NCI-H146 (cell line): ENCODE data around the gene VAV3.
"Not testable (repeated sequence)": the region's sequence is repeated elsewhere in the genome, so short reads cannot be mapped to it uniquely, and the experiment has no call there.

Source experiments
- DNase-seq: peaks from one replicate; lab custom pipeline; 2025; lab: John Stamatoyannopoulos, UW

Gene VAV3, protein sequence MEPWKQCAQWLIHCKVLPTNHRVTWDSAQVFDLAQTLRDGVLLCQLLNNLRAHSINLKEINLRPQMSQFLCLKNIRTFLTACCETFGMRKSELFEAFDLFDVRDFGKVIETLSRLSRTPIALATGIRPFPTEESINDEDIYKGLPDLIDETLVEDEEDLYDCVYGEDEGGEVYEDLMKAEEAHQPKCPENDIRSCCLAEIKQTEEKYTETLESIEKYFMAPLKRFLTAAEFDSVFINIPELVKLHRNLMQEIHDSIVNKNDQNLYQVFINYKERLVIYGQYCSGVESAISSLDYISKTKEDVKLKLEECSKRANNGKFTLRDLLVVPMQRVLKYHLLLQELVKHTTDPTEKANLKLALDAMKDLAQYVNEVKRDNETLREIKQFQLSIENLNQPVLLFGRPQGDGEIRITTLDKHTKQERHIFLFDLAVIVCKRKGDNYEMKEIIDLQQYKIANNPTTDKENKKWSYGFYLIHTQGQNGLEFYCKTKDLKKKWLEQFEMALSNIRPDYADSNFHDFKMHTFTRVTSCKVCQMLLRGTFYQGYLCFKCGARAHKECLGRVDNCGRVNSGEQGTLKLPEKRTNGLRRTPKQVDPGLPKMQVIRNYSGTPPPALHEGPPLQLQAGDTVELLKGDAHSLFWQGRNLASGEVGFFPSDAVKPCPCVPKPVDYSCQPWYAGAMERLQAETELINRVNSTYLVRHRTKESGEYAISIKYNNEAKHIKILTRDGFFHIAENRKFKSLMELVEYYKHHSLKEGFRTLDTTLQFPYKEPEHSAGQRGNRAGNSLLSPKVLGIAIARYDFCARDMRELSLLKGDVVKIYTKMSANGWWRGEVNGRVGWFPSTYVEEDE

DNA sequence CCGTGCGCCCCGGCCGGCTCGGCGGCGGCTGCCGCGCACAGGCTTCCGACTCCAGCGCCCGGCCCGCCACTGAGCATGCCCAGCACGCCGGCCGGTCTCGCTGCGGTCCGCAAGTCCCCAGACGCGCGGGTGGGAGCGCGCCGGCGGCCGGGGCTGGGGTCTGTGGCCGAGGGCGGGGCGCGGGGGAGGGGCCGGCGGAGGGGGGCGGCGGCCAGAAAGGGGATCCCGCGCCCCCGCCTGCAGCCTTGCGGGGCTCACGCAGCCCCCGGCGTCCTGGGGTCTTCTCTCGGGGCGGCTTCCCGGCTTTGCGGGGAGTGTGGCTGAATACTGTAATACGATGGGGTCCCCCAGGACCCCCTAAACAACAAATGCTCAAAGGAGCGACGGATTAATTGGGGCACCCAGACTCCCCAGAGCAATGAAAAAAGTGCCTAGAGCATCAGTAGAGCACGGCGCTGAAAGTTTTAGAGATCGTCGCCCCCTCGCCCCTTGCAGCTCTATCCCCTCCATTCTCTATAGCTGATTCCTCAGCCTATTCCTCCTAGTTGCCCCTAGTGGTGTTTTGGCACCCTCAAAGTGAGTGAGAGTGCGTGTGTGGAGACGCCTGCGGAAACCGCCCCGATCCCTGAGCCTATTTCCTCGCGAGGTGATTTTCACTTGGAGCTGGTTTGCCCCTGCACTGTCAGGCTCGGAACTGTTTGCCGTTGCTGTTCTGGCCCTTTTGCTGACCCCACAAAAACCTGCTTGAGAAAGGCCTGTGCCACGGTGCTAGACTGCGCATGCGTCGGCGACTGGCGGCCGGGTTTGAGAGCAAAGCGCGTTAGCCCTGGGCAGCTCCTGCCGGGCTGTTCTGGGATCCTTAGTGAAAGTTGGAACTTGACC, at the start of gene VAV3:
VAV3 (minus strand) TSS at position 71 of the 882 bp plus-strand sequence. CDS start 311 bp downstream, outside the sequence.
- peak; percentile 21 for DNase-seq

DNA sequence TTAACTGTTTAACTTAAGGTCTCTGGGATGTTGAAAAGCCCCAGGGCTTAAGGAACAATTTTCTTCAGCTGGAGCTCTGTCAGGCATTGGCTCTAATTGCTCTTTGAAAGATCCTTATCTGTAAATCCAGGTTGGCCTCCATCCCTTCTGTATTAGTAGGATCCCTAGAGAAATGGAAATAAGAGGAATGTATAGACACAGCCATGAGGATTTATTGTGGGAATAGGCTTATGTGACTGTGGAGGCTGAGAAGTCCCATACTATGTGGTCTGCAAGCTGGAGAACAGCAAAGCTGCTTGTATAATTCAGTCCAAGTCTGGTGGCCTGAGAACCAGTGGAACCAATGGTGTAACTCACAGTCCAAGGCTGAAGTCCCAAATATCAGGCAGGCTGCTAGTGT, 47.6 kb upstream of the VAV3 start:
- no peak for DNase-seq

DNA sequence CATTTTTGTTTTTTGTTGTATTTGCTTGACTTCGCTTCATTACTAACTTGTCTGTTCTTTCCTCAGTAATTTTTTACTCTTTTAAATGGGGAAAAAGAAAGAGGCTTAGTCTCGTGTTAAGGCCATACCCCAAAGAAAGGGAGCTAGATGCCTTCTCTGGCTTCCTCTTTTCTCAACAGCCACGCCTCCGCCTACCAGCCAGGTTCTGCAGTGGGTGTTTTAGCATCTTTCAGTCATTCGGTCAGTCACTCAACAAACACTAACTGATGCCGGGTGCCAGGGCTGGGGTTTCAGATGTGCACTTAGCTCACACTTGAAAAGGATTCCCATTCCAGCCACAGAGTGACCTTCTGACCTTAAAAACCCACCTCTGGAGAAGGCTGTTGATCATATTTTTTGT, 46.3 kb upstream of the VAV3 start:
- no peak for DNase-seq

DNA sequence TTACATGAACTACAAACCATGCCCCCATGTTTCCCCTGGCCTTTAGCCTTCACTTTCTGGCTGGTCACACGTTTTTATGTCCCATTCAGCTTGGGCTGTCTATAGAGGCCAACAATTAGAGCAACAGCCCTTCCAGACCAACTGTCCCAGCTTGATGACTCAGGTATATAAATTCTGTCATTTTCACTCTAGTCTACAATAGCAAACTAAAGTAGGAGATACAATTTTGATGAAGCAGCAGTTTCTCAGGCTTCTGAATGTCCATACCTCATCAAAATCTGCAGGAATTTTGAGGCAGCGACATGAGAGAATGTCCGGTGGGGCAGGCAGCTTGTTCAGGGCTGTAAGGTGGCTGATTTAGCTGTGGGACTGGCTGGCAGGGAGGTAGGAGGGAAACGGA, 45.6 kb upstream of the VAV3 start:
- no peak for DNase-seq

DNA sequence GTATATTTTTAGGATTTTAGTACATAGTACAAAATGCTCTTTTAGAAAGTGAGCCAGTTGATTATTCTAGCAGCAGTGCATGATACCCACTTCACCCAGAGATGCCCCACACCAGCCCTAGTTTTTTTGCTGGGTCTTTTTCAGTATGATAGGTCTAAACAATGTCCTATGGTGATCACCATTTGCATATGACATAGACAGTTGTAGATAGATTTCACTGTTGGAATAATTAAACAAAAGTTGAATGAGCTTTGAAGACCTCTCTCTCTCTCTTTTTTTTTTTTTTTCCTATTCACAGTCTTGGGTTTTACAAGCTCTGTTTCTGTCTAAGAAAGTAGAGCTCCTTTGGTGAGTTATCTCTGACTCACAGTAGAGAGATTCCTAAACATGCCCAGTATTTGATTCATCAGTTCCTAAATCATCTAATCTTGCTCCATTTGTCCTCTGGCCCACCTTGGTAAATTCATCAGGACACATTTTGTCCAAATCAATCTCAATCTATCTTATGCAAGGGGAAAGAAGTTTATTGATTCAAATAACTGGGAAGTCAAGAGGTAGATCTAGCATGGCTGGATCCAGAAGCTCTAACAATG, 44.7 kb upstream of the VAV3 start:
- DNase-seq: no peak

DNA sequence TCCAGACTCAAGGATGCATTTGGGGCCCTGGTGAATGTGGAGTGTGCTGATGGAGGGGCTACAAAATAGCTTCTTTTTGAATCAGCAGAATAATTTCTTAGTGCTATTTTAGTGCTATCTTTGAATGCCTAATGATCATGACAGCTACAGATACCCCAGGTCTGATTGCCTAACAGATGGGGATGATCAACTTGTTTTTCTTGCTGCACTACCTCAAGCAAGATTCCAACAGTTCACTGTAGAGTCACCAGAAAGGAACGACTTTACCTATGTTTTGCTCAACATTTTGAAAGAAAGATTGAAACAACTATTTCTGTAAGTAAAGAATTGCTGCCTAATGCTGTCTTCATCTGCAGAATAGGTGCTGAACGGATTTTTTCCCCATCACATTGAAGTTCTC, 42.6 kb upstream of the VAV3 start:
- no peak for DNase-seq

DNA sequence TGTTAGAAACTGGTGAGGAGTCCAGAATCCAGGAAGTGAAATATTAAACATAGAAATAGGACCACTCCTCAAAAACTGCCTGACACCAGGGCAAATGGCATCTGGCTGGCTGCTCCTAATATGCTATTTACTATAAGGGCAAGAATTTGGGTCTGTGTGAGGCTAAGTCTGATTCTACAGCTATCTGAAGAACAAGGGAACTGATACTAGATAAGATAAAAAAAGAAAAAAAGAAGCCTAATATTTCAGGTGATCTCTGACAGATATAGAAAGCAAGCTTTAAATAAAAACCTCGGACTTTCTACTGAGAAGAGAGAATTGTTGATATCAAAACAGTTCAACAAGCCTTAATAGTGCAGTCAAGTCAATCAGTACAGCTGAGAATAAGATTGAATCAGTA, 42.1 kb upstream of the VAV3 start:
- DNase-seq: no peak

DNA sequence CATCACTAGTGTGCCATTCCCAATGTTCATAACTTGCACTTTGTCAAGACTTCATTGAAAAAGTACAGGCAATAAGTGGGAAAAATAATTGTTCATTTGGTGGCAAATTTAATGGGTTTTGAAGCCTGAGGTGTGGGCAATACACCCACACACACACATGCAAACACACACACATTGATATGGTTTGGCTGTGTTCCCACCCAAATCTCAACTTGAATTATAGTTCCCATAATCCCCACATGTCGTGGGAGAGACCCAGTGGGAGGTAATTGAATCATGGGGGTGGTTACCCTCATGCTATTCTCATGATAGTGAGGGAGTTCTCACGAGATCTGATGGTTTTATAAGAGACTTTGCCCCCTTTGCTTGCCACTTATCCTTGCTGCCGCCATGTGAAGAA, 39.9 kb upstream of the VAV3 start:
- not testable (repeated sequence) for DNase-seq

DNA sequence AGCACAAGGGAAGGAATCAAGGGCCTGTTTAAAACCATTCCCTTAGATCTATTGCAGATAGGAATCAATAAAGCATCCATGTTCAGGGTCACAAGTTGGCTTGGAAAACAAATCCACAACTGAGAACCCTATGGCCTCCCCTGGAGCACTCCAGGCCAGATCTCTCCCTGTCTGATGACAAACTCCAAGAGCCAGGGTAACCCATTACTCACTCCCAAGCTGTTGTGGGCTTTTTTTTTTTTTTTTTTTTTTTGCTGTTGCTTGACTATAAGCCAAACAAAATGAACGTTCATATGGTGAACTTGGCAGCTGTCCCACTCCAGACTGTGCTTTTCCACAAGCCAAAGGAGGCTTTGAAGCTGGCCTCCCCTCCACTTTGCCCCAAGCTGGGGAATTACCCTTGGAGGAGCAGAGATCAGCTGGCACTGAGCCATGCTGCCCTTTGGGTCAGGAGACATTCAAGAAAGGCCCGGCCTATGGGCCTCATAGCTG, 35.7 kb upstream of the VAV3 start:
- no peak for DNase-seq

DNA sequence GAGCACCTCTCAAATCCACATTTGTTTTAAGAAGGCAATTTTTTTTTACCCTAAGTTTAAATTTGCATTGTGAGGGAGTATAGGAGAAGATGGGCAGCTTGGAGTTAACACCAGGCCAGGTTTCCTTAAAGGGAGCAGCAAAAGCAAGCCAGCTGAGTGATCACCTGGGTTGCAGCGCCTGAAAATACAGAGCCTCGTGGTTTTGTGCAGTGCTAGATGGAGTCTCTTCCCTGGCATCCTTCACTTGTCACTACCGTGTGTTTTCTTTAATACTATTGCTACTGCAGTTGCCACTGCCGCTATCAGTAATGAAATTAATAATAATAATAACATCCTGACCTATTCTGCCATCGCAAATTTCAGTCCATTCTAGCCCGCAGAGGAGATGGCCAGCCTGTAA, 35.2 kb upstream of the VAV3 start:
- DNase-seq: no peak

DNA sequence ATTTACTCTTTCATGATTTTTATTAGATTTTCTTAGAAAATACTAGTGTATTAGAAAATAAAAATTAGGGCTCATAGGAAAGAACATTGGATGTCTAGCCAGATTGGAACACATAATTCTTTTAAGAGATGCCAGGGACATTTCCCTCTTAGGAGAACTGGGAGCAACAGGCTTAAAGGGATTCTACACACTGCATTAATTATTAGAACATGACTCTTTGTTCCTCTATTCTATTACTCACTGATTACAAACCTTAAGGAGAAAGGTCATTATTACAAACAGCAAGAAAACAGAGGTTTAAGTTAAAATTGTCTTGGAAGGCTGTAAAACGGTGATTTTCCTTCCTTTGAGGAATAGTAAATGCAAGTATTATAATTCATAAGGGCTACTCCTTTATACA, 32.9 kb upstream of the VAV3 start:
- DNase-seq: no peak

DNA sequence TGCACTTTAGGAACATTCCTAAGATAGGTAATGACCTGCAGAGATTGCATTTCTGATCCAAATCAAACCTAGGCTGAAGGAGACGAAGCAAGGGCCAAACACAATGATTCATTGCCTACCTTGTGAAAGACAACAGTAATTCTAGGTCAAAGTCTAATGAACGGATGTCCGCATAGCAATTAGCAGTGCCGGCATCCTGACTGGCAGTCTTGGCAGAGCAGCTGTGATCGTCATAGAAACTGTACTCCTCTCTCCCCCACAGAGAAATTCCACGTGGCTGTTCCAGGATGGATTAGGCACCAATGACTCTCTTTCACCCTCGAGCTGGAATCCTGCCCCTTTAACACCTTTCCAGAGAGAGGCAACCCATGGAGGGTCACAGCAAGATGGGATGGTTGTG, 28.9 kb upstream of the VAV3 start:
- DNase-seq: no peak

DNA sequence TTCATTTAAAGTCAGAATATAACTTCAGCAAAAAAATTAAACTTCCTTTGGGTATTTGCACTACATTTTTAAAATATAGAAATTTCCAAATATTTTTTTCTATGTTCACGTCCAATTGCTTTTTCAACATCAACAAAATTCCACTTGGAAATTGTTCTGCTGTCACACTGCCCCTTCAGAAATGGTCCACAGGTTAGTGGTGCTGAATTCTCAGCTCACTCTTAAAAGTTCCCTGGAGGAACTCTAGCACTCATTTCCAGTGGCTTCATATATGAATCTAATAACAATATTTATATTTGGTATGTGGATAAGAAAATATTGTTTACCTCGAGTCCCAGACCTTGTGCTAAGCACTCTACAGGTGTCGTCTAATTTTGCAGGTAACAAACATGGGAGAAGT, 27.4 kb upstream of the VAV3 start:
- DNase-seq: no peak

DNA sequence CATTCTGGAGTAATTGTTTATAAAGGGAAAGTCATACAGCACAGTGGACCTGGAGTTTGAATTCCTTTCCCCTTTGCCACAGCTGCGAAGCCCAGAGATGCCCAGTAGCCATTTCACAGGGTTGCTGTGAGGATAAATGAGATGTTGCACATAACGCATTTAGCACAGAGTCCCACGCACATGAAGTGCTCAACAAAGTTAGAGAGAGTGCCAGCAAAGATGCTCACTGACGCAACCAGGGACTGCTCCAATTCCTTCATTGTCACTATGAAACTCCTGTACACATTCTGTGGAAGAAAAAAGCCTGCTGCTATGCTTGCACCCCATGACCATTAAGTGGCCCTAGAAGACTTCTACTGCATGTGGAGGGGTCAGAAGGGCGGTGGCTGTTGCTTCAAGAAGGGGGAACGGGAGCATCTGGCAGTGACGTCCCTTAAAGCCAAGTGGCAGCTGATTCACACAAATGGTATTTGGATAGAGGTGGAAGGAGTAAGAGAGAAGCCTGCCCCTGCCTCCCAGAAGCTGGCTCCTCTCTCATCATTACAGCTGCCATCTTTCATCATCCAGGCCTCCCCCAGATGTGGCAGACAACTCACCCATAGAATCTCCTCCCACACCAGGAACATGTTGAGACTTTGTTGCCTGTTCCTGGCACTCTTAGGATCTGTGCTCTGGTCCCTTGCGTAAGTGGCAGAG, 26.5 kb upstream of the VAV3 start:
- DNase-seq: no peak

DNA sequence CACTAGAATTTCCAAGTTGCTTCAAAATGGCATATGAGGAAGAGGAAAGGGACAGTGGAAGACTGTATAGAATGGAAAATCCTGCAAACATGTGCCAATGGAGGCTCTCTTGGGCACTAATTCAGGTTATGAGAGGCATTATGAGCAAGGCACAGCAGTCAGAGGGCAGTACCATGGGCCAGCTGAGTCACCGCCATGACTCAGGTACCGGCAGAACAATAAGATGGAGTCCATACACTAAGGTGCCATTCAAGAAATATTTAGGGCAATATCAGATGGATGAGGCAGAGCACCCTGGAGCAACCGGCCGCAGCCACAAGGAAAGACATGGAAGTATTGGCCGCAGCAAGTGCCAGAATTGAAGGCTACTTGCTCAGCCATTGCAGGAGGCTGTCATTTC, 25.6 kb upstream of the VAV3 start:
- no peak for DNase-seq

DNA sequence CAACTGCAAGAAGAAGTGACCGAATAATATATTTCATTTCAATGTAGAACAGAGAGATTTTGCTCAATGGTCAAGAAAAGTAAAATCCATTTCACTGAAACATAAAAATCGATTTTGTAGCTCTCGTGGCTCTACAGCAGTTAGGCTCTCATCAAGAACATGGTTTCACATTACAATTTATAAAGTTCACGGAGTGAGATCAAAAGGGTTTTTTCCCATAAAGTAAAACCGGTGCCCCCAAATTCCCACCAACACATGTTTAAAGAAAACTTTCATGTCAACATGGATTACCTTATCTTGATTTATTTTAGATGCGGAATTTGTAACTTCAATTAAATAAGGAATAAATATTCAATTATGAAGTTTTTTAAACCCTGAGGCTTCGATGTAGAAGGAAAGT, 16.3 kb upstream of the VAV3 start:
- no peak for DNase-seq

DNA sequence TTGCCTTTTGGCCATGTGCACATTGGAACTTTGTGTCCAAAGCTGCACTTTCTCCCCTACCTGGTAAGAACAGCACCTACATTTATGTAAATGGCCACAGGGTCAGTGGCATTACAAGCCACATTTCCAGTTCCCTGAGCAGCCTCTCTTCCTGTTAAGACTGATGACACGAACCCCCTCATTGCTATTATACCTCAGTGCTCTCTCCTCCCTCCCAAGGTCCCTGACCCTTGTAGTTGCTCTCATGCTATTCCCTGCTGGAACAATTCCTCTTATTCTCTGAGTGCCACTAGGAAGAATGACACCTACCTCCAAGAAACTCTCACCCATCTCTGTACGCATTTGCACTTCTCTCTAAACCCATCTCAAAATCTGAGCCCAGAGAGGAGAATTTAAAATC, 14.9 kb upstream of the VAV3 start:
- no peak for DNase-seq

DNA sequence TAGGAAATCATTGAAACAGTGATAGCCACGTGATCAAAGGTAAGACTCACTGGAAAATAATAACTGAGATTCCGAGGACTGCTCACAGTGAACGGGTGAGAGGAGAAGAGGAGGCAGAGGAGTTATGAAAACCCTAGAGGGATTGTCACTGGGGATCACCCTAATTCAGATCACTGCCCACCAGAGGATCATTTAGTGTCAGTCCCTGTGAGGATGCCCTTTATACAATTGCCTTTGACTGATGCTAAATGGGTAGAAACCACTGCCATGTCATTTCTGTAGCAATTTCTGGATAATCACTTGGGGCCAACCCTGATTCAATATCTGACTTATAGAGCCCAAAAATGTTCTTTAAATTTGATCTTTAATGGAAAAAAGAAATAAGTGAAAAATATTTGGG, 14.1 kb upstream of the VAV3 start:
- DNase-seq: no peak

DNA sequence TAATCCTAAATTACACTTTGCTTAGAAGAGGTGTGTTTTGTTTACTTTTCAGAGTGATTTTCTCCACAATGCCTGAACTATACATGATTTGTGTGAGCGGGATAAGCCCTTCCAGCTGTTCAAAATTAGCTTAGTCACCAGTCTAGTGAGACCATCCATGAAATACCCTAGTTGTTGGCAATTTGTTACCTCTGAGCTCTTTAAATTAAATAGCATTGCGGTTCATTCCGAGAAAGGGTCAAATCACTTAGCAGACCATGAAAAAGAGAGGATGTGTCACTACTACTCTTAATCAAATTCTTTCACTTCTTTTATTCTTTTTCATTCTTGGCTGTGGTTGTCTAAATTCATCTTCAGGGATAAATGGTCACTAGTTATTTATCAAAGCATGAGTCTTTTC, 11.9 kb upstream of the VAV3 start:
- DNase-seq: no peak

DNA sequence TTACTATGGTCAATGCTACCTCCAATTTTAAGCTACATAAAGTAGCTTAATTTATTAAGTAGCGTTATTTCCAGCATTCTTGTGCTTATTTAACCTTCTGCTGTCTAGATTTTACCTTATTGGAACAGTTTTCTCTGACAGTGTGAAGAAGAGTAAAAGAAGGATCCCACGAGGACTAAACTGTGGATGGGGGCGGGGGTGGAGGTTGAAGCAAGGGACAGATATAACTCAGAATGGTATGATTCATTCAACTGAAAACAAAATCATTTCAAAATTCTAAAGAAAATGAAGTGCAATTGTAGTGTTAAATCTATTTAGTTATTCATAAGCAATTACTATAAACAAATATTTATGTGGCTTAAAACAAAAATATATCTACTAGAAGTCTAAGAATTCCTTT, 11.5 kb upstream of the VAV3 start:
- no peak for DNase-seq

DNA sequence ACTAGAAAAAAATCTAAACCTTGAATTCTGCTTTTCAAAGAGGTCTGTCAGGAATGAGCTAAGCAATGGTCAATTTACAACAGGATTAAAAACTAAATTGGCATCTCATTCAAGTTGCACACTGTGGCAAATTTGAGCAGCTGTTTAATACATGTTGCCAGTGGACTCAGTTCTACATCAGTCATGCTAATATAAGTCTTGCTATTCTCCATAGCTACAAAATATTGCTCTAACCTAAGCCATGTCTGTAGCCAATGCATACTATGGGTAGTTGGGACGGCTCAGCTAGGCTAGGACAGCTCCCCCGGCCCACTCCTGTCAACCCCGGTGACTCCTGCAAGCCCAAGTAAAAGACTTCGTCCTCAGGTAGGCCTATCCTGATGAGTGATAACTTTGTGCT, 10.9 kb upstream of the VAV3 start:
- no peak for DNase-seq
